ENCODE results near the gene OR2A42.
"Not testable (repeated sequence)": the region's sequence is repeated elsewhere in the genome, so short reads cannot be mapped to it uniquely, and the experiment has no call there.

- TF ChIP-seq, protein P1, sequence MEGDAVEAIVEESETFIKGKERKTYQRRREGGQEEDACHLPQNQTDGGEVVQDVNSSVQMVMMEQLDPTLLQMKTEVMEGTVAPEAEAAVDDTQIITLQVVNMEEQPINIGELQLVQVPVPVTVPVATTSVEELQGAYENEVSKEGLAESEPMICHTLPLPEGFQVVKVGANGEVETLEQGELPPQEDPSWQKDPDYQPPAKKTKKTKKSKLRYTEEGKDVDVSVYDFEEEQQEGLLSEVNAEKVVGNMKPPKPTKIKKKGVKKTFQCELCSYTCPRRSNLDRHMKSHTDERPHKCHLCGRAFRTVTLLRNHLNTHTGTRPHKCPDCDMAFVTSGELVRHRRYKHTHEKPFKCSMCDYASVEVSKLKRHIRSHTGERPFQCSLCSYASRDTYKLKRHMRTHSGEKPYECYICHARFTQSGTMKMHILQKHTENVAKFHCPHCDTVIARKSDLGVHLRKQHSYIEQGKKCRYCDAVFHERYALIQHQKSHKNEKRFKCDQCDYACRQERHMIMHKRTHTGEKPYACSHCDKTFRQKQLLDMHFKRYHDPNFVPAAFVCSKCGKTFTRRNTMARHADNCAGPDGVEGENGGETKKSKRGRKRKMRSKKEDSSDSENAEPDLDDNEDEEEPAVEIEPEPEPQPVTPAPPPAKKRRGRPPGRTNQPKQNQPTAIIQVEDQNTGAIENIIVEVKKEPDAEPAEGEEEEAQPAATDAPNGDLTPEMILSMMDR (IDR thresholded peaks at IDR 0.05; ENCODE audit: low read length) = not testable (repeated sequence)
- not testable (repeated sequence) for TF ChIP-seq EZH2 (optimal IDR thresholded peaks at IDR 0.05; ENCODE audit: low read depth, low read length)
Measured at GRCh38 chr7:144247674-144248330, 8.4 kb upstream of the OR2A42 start.

All from MM.1S (cell line).